Measurements from ENCODE around the gene GNL1.

Gene GNL1

DNA sequence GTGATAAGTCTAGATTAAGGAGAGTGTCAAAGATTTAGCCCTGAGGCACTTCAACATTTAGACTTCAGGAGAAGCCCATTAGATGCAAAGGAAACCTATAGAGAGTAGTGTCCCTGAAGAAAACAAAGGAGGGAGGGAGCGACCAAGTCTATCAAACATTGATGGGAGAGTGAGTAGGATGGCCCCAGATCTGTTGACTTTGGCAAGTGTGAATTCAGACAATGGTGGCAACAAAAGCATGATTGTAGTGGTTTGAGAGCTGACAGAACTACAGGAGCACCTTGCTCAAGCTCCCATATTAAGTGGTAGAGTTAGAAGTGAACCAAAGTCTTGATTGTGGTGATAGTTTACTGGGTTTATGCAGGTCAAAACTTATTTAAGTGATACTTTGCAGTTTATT lies 14.0 kb upstream of the GNL1 start:
- no peak for DNase-seq

DNA sequence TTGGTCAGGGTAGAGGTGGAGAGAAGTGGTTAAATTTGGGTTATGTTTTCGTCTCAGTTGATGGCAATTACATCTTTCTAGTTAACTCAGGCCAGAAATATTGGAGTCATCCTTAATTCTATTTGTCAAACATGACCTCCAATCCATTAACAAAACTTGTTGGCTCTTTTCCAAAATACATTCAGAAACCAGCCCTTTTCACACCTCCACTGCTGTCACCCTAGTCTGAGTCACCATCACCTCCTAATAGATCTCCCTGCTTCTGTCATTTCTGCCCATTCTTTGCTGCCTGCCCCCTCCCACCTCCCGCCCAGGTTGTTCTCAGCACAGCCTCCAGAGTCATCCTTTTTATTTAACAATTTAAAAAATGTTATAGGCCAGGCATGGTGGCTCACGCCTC lies 12.0 kb upstream of the GNL1 start:
- DNase-seq = no peak

DNA sequence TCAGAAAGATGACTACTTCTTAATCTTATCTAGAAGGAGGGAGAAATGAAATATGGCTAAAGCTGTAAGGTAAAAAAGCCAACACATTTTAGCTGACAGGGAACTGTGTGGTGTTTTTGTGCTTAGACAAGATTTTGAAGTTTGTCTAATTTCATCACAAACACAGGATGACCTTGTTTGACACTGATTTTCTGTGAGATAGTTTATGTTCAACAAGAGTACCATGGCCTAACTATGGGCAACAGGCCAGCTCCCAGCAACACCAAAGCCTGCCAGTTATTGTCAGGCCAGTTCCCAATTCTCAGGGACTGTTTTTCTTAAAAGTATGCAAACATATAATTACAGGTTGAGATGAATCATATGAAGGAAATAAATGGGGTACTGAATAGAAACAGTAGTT lies 9.5 kb upstream of the GNL1 start:
- no peak for DNase-seq

DNA sequence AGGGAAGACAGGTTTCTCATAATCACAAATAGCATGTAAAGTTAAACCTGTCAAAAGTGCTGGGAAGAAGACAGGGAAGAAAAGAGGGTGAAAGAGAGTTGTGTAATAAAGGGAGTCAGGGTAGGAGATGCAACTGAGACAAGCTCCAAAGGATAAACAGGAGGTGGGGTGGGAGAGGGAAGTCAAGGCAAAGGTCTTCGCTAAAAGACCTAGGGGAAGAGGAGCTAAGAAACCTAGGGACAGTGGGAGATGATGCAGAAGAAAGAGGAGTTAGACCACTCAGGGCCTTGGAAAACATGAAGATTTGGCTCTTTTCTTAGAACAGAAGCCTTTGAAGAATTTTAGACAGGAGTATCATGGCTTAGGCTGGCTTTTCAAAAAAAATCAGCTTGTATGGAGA lies 7.8 kb upstream of the GNL1 start:
- DNase-seq = no peak

DNA sequence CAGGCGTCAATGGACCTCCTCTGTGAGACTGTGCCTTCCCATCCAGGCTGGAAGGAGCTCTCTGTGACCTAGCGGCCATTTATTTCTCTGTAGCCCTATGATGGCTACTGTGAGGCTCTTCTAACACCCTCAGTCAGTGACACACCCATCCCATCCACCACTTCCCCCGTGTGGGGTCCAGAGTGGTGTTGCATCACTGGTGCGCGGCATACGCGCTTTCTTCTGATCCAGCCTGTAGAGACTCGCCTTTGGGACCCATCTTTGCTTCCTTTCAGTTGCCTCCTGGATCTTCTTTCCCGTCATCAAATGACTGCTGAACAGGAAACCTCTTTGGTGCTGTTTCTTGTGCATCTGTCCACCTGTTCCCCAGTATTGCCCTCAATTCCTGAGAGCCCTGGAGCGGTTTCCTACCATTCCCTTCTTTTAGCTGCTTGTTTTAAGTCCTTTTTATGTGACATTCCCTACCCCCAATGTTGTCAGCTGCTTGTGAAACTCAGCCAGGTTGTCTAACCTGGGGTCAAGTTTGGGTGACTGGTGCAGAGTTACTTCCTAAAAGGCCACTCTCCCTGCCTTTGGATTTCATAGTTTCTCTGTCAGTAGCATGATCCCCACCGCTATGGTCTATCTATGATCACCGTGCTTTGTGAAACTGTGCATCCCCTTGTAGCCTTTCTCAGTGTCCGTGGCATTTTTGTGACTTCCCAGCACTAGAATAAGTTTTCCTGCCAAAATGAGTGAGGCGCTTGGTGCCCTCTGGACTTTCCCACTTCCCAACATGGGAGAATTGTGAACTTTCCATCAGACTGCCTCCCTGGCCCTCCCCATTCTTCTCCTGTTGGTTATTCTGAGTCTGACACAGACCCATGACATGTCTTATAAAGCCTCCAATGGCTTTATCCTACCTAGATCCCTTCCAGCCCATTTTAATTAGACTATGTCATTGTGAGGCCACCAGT lies 6.5 kb upstream of the GNL1 start:
- DNase-seq = no peak

DNA sequence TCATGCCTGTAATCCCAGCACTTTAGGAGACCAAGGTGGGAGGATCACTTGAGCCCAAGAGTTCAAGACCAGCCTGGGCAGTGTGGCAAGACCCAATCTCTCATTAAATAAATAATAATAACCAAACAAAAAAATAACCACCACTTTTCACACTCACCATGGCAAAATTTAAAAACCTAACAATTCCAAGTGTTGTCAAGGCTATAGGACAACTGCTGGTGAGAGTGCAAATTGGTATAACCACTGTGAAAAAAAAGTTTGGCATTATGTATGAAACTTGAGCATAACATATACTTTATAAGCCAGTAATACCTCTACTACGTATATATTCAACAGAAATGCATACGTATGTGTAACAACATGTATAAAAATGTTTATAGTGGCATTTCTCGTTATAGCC lies 4.6 kb upstream of the GNL1 start:
- no peak for DNase-seq

DNA sequence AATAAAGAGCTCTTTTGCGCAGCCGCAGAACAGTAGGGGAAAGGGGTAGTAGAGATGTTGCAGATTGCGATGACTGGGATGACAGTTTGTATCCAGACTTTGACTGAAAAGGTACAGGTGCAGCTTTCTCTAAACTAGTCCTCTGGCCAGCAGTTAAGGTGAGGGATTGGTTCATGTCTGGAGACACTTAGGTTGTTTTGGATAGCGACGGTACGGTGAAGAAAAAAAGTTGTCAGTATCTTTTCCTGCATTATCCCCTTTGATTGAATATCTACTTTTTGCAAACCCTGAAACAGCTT lies 1.3 kb upstream of the GNL1 start:
- DNase-seq = no peak

DNA sequence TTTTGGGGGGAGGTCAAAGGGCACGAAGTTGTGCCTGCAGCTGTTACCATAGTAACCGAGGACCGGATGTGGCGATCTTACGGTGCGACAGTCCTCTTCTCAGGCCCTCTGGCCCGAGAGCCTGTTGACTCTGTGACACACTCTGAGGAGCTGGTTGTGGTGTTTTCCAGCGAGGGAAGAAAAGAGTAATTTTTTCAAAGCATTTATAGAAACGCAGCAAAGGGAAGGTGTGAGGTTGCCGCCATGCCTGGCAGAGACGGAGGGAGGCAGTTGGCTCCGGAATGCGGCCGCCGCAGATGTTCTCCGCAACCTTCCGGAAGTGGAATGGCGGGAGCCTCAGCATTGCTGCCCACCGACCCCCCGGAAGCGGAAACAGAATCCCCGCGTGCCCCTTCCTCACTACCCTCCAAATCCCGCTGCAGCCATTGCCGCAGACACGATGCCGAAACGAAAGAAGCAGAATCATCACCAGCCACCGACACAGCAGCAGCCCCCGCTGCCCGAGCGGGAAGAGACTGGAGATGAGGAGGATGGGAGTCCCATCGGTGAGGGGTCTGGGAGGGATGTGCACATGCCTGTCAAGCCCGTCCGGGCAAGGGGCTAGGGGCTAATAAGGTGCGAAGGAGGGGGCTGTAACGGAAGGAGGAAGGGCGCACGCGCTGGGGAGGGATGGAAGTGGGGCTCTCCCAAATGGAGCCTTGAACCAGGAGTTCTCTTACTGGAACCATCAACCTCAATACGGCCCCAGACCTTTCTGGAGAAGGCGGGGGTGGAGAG lies 805 bp upstream of the GNL1 start, which contains the start of gene PRR3:
PRR3 (plus strand) TSS at position 390 of the 777 bp plus-strand sequence; CDS start at position 440, 50 bp downstream.
- DNase-seq = peak; percentile 79

DNA sequence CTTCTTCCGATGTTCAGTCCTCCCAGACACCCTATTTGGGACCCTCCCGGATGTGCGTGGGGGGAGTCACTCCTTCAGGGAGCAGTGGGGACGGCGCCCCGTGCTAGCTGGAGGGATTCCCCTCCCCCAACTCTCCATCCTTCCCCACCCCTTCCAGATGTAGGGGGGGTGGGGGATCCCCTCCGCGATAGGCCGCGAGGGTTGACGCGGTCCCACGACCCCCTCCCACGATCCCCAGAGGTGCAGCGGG lies 548 bp downstream of the GNL1 start:
- DNase-seq = no peak

DNA sequence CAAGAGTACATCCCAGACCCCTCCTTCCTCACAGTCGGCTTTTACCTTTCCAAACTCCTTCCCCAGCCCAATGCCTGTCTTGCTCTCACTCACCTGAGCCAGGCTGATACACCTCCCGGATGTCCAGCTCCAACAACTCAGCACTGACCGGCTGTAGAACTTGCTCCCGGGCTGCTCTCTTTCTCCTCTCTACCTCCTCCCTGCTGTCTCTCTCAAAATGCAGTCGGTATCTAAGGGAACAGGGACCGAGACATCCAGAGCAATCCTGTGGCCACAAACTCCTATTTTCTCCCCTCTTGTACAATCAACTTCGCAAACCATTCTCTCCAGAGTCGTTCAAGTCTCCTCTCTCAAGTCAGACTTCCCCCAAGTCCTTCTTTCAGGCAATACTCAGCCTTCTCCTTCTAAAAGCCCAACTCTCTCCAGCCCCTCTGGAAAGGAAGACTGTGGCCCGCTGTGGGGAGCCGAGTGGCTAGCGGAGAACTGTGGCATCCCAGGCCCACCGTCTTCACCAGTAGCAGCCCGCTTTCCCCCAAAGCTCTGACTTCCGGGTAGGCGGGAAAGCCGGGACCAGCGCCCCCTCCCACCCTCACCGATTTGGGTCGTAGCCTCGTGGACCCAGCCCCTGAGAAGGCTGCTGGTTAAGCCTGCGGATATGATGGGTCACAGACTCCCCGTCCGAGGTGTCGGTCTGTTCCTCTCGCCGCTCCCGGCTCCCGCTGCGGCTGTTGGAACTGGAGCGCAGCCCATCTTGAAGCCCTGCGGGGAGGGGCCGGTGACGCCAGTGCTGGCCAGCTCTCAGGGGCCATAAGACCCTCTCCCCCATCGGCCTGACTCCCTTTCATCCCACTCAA lies 1.1 kb downstream of the GNL1 start:
- DNase-seq = peak; percentile 8

DNA sequence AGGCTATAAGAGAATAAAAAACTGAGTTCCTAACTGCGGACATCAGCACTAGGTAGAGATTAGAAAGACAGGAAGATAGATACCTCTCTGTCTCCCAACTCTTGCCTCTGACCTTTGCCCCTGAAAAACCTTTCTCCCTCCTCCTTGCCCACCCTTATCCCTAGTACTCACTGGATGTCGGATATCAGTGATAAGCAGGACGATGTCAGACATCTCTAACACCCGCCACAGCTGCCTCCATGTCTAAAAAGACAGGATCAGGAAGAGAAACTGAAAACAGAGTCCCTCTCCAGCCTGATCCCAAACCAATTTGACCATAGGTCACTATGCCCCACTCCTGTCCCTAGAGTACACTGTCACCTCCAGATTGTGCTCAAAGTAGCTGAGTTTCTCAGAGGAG lies 1.9 kb downstream of the GNL1 start:
- DNase-seq = no peak

DNA sequence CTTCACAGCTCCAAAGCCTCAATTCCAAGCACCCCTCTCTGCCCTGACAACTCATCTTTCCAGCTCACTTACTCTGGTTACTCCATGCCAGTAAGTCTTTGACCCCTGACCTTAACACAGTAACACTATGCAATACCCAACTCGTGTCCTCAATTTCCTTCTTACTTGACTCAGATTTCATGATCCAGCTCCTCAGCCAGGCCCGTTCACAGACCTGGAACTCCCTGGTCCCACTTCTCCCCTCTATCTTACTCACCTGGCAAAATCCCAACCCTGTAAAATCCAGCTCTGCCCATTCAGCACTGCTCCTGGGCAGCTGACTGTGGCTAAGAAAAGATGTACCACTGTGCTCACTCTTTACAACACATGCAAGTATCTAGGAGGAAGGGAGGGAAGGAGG lies 7.9 kb downstream of the GNL1 start:
- DNase-seq = no peak

DNA sequence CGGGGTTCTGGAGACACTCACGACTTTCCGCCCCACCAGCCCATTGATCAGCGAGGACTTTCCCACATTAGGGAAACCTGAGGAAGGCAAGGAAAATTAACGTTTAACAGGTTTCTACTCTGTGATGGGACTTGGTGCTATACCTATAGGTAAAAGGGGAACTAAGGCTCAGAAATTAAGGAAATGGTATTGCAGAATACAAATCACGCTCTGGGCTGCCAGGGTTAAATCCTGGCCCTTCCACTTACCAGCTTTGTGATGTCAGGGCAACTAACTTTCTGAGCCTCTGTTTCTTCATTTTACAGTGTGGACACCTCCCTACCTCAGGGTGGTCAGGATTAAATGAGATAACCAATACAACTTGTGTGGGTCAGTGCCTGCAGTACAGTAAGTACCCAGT lies 8.8 kb downstream of the GNL1 start:
- DNase-seq = no peak

DNA sequence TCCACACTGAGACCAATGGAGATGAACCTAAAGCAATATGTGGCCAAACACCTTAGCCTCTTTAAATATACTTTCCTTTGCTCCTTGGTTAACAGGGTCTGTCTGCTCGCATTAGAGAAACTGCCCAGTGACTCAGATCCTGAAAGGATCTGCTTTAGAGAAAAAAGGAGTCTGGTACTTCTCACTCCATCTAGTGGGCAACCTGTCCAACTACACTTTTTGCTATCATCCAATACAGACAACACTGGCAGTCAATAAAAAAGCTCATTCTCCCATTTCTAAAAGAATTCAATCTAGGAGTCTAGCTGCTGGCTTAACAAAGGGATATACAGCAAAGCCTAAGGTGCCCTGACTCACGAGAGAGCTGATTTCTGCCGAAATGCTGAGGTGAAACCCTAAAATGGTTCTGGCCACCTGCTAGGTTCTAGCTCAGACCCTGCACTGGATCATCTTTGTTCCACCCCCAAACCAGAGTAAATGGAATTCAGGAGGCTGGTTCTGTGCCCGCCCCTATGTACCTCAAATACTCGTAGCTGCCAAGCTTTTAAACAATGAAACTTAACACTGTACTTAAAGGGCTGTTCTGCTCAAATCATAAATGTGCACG lies 11.5 kb downstream of the GNL1 start:
- DNase-seq = no peak

DNA sequence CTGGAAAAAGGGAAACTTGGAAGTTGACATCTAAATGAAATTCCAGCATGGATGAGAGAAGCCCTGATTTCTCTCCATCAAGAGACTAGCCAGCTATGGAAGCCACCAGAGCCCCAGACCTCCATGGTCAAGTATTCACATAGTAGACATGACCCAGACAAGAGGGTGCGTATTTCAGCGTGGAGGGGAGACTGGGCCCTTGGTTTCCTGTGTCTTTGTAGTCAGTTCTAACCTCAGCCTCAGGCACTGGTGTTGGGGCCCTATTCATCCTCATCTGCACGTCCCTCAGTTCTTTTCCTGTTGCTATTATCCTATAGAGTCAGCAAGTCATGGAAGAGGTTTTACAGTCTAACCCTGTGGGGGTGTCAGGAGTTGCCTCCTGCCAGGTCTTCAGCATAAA lies 12.5 kb downstream of the GNL1 start:
- peak; percentile 25 for DNase-seq

DNA sequence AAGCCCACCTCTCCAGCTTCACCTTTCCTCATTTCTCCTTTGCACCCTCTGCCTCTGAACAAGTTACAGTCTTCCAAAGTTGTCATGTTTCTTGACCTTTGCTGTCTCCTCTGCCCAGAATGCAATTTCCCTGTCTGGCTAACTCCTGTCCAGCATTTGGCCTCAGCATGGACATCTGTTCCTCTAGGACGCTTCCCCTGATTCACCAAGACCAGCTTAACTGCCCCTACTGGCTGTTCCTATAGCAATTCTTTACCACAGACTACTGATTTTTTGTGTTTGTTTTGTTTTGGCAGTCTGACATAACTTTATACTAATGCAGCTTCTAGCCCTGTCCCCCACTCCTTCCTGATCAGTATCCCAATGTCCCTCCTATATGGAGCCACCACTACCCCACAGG lies 13.4 kb downstream of the GNL1 start:
- no peak for DNase-seq

DNA sequence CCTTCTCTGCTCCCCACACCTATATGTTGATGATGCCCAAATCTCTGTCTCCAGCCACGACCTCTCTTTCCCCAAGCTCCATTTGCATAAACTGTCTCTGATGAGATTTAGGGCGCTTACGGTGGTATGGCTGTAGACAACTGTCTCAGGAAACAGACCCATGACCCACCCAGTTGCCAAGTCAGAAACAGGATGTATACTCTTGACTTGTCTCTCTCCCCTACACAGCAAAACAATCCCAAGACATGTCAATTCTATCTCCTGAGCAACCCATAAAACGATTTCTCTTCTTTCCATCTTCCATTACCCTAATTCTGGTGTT lies 13.9 kb downstream of the GNL1 start:
- DNase-seq = no peak

DNA sequence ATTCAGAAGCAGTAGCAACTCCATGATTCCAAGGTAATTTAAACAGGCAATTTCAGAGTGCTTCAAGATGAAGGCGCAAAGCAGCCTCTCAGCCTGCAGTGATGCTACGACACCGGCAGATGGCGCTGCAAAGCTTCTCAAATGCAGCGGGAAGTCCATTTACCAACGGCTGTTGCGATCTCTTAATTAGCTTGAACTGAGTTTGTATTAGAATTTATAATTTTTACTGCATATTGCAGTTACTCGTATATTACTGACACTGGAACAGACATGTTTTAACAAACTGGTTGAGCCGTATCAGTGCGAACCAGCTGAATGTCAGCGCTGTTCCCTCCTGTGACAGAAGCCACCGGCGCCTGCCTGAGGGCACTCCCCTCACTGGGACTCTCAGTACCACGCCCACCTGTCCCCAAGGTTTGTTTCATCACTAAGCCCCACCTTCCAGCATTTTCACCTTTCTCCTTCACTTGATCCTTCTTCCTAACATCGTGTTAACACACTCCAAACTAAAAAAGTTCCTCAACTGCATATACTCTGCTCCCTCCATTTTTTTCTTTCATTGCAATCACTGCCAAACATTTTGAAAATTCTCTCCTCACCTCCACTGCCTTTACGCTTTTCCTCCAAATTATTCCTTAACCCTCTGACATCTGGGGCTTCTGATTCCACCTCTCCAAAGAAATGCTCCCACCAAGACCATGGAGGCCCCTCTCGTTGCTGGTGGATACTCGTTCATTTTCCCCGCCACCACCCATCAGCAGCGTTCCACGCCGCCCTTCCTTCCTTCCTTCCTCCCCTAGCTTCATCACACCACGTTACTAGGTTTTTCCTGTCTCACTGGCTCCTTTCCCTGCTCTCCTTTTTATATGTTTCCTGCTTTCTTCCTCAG lies 14.5 kb downstream of the GNL1 start:
- DNase-seq = peak; percentile 74

DNA sequence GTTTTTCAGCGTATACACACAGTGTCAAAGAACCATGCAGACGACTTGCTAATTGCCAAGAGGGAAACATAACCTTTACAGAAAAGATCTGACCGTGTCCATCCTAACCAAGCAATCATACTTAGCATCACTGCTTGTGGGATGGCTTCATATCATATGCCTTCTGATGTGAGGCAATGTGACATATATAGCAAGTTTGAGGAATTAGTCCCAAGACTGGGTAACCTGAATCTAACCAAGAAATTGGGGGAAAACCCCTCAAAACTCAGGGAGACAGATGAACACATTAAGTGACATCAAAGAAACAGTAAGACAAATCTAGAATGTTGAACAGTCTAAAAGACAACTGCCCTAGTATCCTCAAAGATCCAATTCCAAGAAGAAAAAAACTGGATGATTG lies 18.4 kb downstream of the GNL1 start:
- DNase-seq = no peak

DNA sequence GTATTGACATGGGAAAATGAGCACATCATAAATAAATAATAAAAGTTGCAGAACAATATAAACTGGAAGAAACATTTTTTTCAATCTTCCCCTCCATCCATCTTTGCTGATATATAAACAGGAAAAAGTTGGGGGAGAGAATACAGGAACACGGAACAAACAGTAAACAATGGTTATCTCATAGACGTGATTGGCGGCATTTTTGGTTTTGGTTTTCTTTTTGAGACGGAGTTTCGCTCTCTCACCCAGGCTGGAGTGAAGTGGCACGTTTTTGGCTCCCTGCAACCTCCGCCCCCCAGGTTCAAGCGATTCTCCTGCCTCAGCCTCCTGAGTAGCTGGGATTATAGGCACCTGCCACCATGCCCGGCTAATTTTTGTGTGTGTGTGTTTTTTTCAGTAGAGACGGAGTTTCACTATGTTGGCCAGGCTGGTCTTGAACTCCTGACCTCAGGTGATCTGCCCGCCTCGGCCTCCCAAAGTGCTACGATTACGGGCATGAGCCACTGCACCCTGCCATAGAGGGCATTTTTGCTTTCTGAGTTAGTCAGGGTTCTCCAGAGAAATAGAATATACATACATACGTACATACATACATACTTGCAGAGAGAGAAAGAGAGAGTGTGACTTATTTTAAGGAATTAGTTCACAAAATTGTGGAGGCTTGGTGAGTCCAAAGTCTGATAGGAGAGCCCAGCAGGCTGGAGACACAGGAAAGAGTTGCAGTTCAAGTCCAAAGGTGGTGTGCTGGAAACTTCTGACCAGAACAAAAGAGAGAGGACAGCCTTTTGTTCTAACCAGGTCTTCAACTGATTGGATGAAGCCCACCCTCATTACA lies 22.6 kb downstream of the GNL1 start:
- no peak for DNase-seq

DNA sequence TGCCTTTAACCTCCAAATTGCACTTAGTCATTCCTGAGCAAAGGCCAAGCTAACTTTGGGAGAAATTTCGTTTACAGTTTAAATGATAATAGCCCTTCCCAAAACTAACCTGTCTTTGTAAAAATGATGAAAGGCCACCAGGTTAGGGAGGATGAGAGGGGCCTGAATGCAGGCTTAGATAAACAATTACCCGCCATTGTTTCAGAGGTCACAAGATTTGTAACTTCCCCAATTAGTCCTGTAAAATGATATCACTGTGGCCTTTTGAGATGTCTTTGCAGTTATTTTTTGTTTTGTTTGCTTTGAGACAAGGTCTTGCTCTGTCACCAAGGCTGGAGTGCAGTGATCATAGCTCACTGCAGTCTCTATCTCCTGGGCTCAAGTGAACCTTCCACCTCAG lies 26.3 kb downstream of the GNL1 start:
- DNase-seq = no peak

All from T-helper 9 cell (primary cell).